ENCODE measurements around the gene TMEM260. TPM values are rescaled to one million over a fixed set of nuclear protein-coding genes. Genes with fewer than 3 reads are reported as not detected.

The TMEM260 gene
- total and polyA plus RNA-seq, 2 donors (not counting 3 experiments of a cell fraction or from before 2014, with no cell fraction given): 9.1 to 16.2 TPM

DNA sequence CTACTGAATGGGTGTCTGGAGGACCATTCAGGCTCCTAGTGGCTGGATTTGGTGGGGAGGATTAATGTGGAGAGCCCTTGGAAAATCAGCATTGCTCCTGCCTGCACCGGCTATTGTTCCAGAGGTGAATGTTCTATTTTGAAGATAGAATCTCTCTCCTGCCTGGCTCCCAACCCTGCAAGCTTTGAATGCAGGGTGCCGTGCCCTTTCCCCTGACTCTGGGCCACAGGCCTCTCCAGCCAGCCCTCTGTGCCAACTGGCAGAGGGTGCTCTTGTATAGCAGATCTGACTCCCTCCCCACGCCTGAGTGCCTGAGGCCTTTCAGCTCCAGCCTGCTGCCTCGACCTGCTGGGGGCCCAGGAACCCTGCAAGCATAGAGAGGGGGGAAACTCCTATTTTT is 106.8 kb downstream of the TMEM260 start:
- Histone ChIP-seq H3K4me1 (ENCODE audit: control insufficient read depth, extremely low read depth, insufficient read depth, low read length) (no peaks in the 10 kb centered on the region), H3K9me3 (replicated peaks; ENCODE audit: control insufficient read depth, insufficient read depth, low read length) (no peaks in the 10 kb centered on the region), H4K20me1 (replicated peaks; ENCODE audit: control insufficient read depth, extremely low read depth, insufficient read depth, low read length) (no peaks in the 10 kb centered on the region), H3K79me2 (ENCODE audit: control insufficient read depth, insufficient read depth, low read length) (no peaks in the 10 kb centered on the region), H3K27ac (ENCODE audit: insufficient read depth, low read depth, low read length) (no peak overlapping the region), H3K9me1 (replicated peaks; ENCODE audit: control insufficient read depth, extremely low read depth, insufficient read depth, low read length) (no peaks in the 10 kb centered on the region), H3K27me3 (ENCODE audit: control insufficient read depth in 2 of 2, insufficient read depth in 2 of 2, low read length in 2 of 2) (no peaks in the 10 kb centered on the region), H2AFZ (ENCODE audit: low read depth, low read length) (no peak overlapping the region), H3K4me3 (replicated peaks in 1 of 3; ENCODE audit: insufficient read depth in 1 of 3, low read depth in 1 of 3, low read length in 3 of 3) (no peak overlapping the region), H3K36me3 (ENCODE audit: control insufficient read depth in 2 of 2, extremely low read depth in 1 of 2, insufficient read depth in 2 of 2, low read length in 2 of 2) (no peaks in the 10 kb centered on the region), H3K9ac (replicated peaks; ENCODE audit: extremely low read depth, insufficient read depth, low read length) (no peak overlapping the region), H3K4me2 (ENCODE audit: insufficient read depth, low read length) (no peak overlapping the region)
- dilution Hi-C loops (cut with MboI; ENCODE audit: extremely low pct_ligation_motif_present, low sequenced_read_pairs) (no loop called here), intact Hi-C loops (cut with micrococcal nuclease) (no loop called here)
- BruUV-seq (replicated peaks): no TSS peak
- no peak for TF ChIP-seq EZH2 (IDR thresholded peaks at IDR 0.05; ENCODE audit: borderline replicate concordance, low read depth, low read length, severe bottlenecking)
- no peak for TF ChIP-seq MAX (IDR thresholded peaks at IDR 0.05; ENCODE audit: insufficient read depth, insufficient read length)
- TF ChIP-seq FOS (IDR thresholded peaks at IDR 0.05; ENCODE audit: borderline replicate concordance, insufficient read depth, low read length): no peak
- no peak for TF ChIP-seq JUN (IDR thresholded peaks at IDR 0.05; ENCODE audit: borderline replicate concordance, insufficient read depth, insufficient read length, low read depth)
- no peak for TF ChIP-seq POLR2A (IDR thresholded peaks at IDR 0.05; ENCODE audit: low read depth, low read length)
- no peak for TF ChIP-seq GATA2 (IDR thresholded peaks at IDR 0.05; ENCODE audit: insufficient read depth, insufficient read length, low read depth, low read length)
- TF ChIP-seq, protein P1, sequence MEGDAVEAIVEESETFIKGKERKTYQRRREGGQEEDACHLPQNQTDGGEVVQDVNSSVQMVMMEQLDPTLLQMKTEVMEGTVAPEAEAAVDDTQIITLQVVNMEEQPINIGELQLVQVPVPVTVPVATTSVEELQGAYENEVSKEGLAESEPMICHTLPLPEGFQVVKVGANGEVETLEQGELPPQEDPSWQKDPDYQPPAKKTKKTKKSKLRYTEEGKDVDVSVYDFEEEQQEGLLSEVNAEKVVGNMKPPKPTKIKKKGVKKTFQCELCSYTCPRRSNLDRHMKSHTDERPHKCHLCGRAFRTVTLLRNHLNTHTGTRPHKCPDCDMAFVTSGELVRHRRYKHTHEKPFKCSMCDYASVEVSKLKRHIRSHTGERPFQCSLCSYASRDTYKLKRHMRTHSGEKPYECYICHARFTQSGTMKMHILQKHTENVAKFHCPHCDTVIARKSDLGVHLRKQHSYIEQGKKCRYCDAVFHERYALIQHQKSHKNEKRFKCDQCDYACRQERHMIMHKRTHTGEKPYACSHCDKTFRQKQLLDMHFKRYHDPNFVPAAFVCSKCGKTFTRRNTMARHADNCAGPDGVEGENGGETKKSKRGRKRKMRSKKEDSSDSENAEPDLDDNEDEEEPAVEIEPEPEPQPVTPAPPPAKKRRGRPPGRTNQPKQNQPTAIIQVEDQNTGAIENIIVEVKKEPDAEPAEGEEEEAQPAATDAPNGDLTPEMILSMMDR (IDR thresholded peaks at IDR 0.05; ENCODE audit: extremely low read depth in 1 of 2, insufficient read depth in 1 of 2, low read depth in 1 of 2, low read length in 2 of 2): no peak
- TF ChIP-seq MYC (IDR thresholded peaks at IDR 0.05; ENCODE audit: low read depth, low read length): no peak
- no peak for TF ChIP-seq POLR2AphosphoS5 (IDR thresholded peaks at IDR 0.05; ENCODE audit: insufficient read depth, low read depth, low read length)
- POLR2A ChIA-PET: no interaction called here
- no peak for DNase-seq (ENCODE audit: low read depth, low spot score)
- CTCF ChIA-PET: no interaction called here
- no peak for FAIRE-seq
